SK-N-MC (cell line): ENCODE results near the gene COL6A1.

ENCODE experiments used
- EZH2 ChIP-seq: fragments of 200-600 bp; sonication (generic); IDR thresholded peaks from one replicate; pipeline ENCODE4 v1.6.1; 2017; ENCODE audit warnings: antibody characterized with exemption
- POLR2AphosphoS5 ChIP-seq: IDR thresholded peaks from 2 replicates; pipeline ENCODE4 v1.6.1; 2012; ENCODE audit warnings: mild to moderate bottlenecking, low read depth, low read length, borderline replicate concordance

DNA sequence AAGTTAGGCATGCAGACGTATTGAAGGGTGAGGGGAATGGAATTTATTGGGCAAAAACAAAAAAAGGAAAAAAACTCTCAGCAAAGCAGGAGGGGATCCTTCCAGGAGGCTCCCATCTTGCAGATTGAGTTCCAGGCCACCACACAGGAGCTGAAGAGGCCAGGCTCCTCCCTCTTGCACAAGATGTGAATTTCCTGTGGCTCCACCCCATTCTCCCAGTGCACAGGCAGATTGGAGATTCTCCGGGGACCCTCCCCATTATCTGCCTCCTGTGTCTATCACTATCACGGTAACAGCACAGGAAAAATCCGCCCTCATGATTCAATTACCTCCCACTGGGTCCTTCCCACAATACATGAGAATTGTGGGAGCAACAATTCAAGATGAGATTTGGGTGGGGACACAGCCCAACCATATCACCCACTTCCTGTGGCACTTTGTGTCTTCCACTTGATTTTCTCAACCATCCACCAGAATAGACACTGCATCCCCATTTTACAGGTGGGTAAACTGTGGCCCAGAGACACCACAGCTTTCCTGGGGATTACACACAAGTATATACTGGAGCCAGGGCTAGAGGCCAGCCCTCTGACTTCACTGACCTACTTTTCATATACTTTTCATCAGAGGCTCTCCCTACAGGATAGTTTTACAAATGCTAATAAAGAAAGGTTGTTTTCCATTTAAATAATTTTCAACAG lies 18.9 kb upstream of the COL6A1 start:
- TF ChIP-seq EZH2 (no peak), POLR2AphosphoS5 (no peak)
